HepG2 (cell line): ENCODE measurements around the gene DQX1. TPM values are rescaled to one million over a fixed set of nuclear protein-coding genes. Genes with fewer than 3 reads are reported as not detected.

Source experiments
- FOXC1 ChIP-seq: sonication (generic); formaldehyde crosslinking; IDR thresholded peaks from 2 replicates; pipeline ENCODE4 v1.8.0; 2022; ENCODE audit warnings: mild to moderate bottlenecking, missing genetic modification reagents, borderline replicate concordance
- GTF3A ChIP-seq: sonication (generic); formaldehyde crosslinking; conservative IDR thresholded peaks from 2 replicates; pipeline ENCODE4 v1.4.0; 2020; ENCODE audit warnings: mild to moderate bottlenecking, missing genetic modification reagents
- HMGXB3 ChIP-seq: sonication (generic); formaldehyde crosslinking; IDR thresholded peaks from 2 replicates; pipeline ENCODE4 v1.4.0; 2020; ENCODE audit warnings: missing genetic modification reagents, borderline replicate concordance
- IKZF4 ChIP-seq: sonication (generic); formaldehyde crosslinking; IDR thresholded peaks from 2 replicates; pipeline ENCODE4 v1.5.1; 2020; ENCODE audit warnings: borderline replicate concordance, mild to moderate bottlenecking, low read depth, missing genetic modification reagents; ENCODE audit errors: not compliant biosample characterization
- RAD51 ChIP-seq: fragments of 450-650 bp; IDR thresholded peaks from 2 replicates; pipeline ENCODE4 v1.6.1; 2016; ENCODE audit warnings: borderline replicate concordance
- RBFOX2 ChIP-seq: fragments of 200-400 bp; formaldehyde crosslinking; IDR thresholded peaks from 2 replicates; pipeline ENCODE4 v1.6.1; 2017; ENCODE audit warnings: low read depth, mild to moderate bottlenecking, low read length
- RERE ChIP-seq: IDR thresholded peaks from 2 replicates; pipeline ENCODE4 v1.6.1; 2016; ENCODE audit warnings: low read depth, missing genetic modification reagents, missing compliant biosample characterization
- SYNCRIP ChIP-seq: fragments of 200-400 bp; formaldehyde crosslinking; IDR thresholded peaks from 2 replicates; pipeline ENCODE4 v1.6.1; 2018; ENCODE audit warnings: mild to moderate bottlenecking, low read depth, low read length; ENCODE audit not compliant: insufficient read depth
- ZBTB33 ChIP-seq: sonication (generic); formaldehyde crosslinking; IDR thresholded peaks from 2 replicates; pipeline ENCODE4 v1.4.0; 2020; ENCODE audit warnings: missing genetic modification reagents
- ZBTB42 ChIP-seq: sonication (generic); formaldehyde crosslinking; IDR thresholded peaks from 2 replicates; pipeline ENCODE4 v1.5.0; 2020; ENCODE audit warnings: mild to moderate bottlenecking, missing genetic modification reagents
- ZNF10 ChIP-seq: sonication (generic); formaldehyde crosslinking; IDR thresholded peaks from 2 replicates; pipeline ENCODE4 v1.4.0; 2020; ENCODE audit warnings: mild to moderate bottlenecking, low read depth, missing genetic modification reagents, borderline replicate concordance
- ZNF772 ChIP-seq: sonication (generic); formaldehyde crosslinking; IDR thresholded peaks from 2 replicates; pipeline ENCODE4 v1.5.0; 2020; ENCODE audit warnings: mild to moderate bottlenecking, missing genetic modification reagents
- polyA plus RNA-seq, 8 experiments: library from polyadenylated mRNA; depleted of rRNA in 3 of 8; stranded (reverse) in 7 of 8; unstranded in 1 of 8; fragments of >200 nt; fragmentation: Illumina TruSeq in 4 of 8; extraction: Trizol in 4 of 8; gene quantifications; 2 replicates each; pipeline versions ENCODE4 v1.2.1 to v1.2.3, GENCODE V29; 2011 to 2016; ENCODE audit warnings: low read depth in 4 of 8, missing spikeins in 1 of 8, mixed read lengths in 1 of 8; ENCODE audit not compliant: insufficient read depth in 1 of 8
- total RNA-seq, 5 experiments: library from RNA; depleted of rRNA; stranded (reverse); fragments of >200 nt; fragmentation: Illumina TruSeq; extraction: Trizol; gene quantifications; 2 replicates each; pipeline ENCODE4 v1.2.3, GENCODE V29; 2016; ENCODE audit warnings: low read depth in 1 of 5
- TF ChIP-seq, protein P1 (sequence below): IDR thresholded peaks from 2 replicates; pipeline ENCODE4 v1.6.1; 2016; ENCODE audit warnings: mild to moderate bottlenecking, missing biosample characterization, missing genetic modification reagents

DQX1 gene
- total and polyA plus RNA-seq, 2 of the 13 experiments (the other 11 are each of a cell fraction or from before 2014, with no cell fraction given): 27.6 to 89.8 TPM

DNA sequence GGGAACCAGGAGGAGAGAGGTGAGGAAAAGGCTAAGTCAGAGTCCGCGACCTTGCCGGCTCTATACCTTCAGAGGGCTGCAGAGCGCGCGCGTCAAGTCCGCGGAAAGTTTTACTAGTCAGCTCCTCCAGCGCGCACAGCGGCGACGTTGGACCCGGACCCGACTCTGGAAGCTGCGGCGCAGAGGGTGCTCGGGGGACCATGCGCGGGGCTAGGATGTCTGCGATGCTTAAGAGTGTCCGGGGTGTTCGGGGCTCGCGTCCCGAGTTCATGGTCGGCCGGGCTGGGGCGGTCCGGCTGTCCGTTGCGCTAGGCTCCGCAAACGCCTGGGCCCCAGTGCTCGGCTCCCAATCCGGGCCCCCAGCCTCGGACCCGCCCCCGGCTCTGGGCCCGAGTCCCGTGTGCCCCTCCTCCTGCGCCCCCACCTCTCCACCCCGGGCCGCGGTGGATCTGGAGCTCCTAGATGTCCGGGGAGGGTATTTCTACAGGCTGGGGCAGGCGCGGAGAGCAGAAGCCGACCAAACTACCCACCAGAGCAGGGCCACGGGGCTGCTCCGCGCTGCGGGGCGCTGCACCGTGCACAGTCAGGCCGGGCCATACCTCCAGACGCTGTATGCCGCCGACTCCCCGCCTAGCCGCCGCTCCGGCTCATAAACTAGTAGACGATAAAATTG, 26.6 kb downstream of the DQX1 start, which contains the start of gene LBX2 (continued):
- TF ChIP-seq, protein P1, sequence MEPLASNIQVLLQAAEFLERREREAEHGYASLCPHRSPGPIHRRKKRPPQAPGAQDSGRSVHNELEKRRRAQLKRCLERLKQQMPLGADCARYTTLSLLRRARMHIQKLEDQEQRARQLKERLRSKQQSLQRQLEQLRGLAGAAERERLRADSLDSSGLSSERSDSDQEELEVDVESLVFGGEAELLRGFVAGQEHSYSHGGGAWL: no peak
- no peak for TF ChIP-seq RAD51
- TF ChIP-seq ZNF772 (CRISPR knock-in tag): peak; percentile 26; the same call in 1 of the 2 replicates
- TF ChIP-seq HMGXB3: no peak
- TF ChIP-seq SYNCRIP: no peak
- TF ChIP-seq ZBTB42 (CRISPR knock-in tag): no peak
- no peak for TF ChIP-seq ZNF10
- TF ChIP-seq RBFOX2: peak; percentile 74
- no peak for TF ChIP-seq RERE
- peak; percentile 4; the same call in 1 of the 2 replicates for TF ChIP-seq FOXC1
- no peak for TF ChIP-seq GTF3A (CRISPR knock-in tag)
- no peak for TF ChIP-seq IKZF4
- TF ChIP-seq ZBTB33 (CRISPR knock-in tag): no peak
